Neural cell (in vitro differentiated cells): Measurements from ENCODE around the gene C1orf185. TPM values are rescaled to one million over a fixed set of nuclear protein-coding genes. Genes with fewer than 3 reads are reported as not detected.

Source experiments
- H2AFZ ChIP-seq: fragments of 200-600, 300-800 bp; sonication (generic), shearing (Covaris generic); 2 replicates; pipeline ENCODE4 v1.6.0; 2014; ENCODE audit warnings: low read depth, mild to moderate bottlenecking, antibody characterized with exemption, low read length, moderate library complexity
- H3F3A ChIP-seq: fragments of 200-600 bp; shearing (Covaris generic); 2 replicates; pipeline ENCODE4 v1.6.1; 2016; ENCODE audit warnings: mild to moderate bottlenecking, moderate library complexity, mixed read lengths, antibody characterized with exemption, low read length; ENCODE audit not compliant: insufficient read depth, poor library complexity, severe bottlenecking
- H3K27ac ChIP-seq: fragments of 200-600, 300-800 bp; sonication (generic), shearing (Covaris generic); 2 replicates; pipeline ENCODE4 v1.5.1; 2014; ENCODE audit warnings: mild to moderate bottlenecking, low read length, moderate library complexity
- H3K27me3 ChIP-seq: fragments of 300-800, 200-600 bp; sonication (generic), shearing (Covaris generic); 2 replicates; pipeline ENCODE4 v1.6.0; 2014; ENCODE audit warnings: mild to moderate bottlenecking, low read depth, low read length, moderate library complexity; ENCODE audit not compliant: insufficient read depth
- H3K36me3 ChIP-seq: fragments of 300-800, 200-600 bp; sonication (generic), shearing (Covaris generic); 2 replicates; pipeline ENCODE4 v1.5.1; 2014; ENCODE audit warnings: mild to moderate bottlenecking, antibody characterized with exemption, low read length, moderate library complexity; ENCODE audit not compliant: insufficient read depth
- H3K4me2 ChIP-seq: fragments of 300-800, 200-600 bp; sonication (generic), shearing (Covaris generic); 2 replicates; pipeline ENCODE4 v1.6.0; 2014; ENCODE audit warnings: mild to moderate bottlenecking, low read length
- H3K4me3 ChIP-seq: fragments of 300-800, 200-600 bp; sonication (generic), shearing (Covaris generic); 2 replicates; pipeline ENCODE4 v1.5.1; 2014; ENCODE audit warnings: mild to moderate bottlenecking, low read length, moderate library complexity
- H3K79me2 ChIP-seq: fragments of 200-600 bp; shearing (Covaris generic); replicated peaks from 2 replicates; pipeline ENCODE4 v1.6.0; 2014; ENCODE audit warnings: mild to moderate bottlenecking, low read length, moderate library complexity; ENCODE audit not compliant: insufficient read depth
- H3K9ac ChIP-seq: fragments of 300-800, 200-600 bp; sonication (generic), shearing (Covaris generic); 2 replicates; pipeline ENCODE4 v1.6.1; 2016; ENCODE audit warnings: mild to moderate bottlenecking, low read length, mixed read lengths
- H3K9me2 ChIP-seq: fragments of 200-600 bp; shearing (Covaris generic); 2 replicates; pipeline ENCODE4 v1.6.1; 2016; ENCODE audit warnings: mild to moderate bottlenecking, low read length, mixed read lengths; ENCODE audit not compliant: insufficient read depth
- H3K9me3 ChIP-seq: fragments of 200-600, 300-800 bp; sonication (generic), shearing (Covaris generic); 2 replicates; pipeline ENCODE4 v1.6.1; 2016; ENCODE audit warnings: mild to moderate bottlenecking, mixed run types, low read length, moderate library complexity, mixed read lengths
- H4K20me1 ChIP-seq: fragments of 200-600 bp; shearing (Covaris generic); 2 replicates; pipeline ENCODE4 v1.6.1; 2016; ENCODE audit warnings: mild to moderate bottlenecking, mixed run types; ENCODE audit not compliant: insufficient read depth
- CTCF ChIP-seq: fragments of 450-650 bp; IDR thresholded peaks from 2 replicates; pipeline ENCODE4 v1.5.1; 2014; ENCODE audit warnings: antibody characterized with exemption, mild to moderate bottlenecking, moderate library complexity; ENCODE audit not compliant: poor library complexity, severe bottlenecking
- EP300 ChIP-seq: fragments of 450-650 bp; conservative IDR thresholded peaks from 2 replicates; pipeline ENCODE4 v1.6.1; 2014; ENCODE audit warnings: antibody characterized with exemption, mild to moderate bottlenecking, moderate library complexity; ENCODE audit not compliant: poor library complexity, severe bottlenecking
- EZH2 ChIP-seq: fragments of 200-600, 300-800 bp; shearing (Covaris generic), sonication (generic); IDR thresholded peaks from 2 replicates; pipeline ENCODE4 v1.6.1; 2014; ENCODE audit warnings: antibody characterized with exemption, low read length, borderline replicate concordance, mild to moderate bottlenecking; ENCODE audit not compliant: insufficient read depth, poor library complexity, severe bottlenecking
- MXI1 ChIP-seq: fragments of 450-650 bp; conservative IDR thresholded peaks from 2 replicates; pipeline ENCODE4 v1.6.1; 2014; ENCODE audit warnings: antibody characterized with exemption, mild to moderate bottlenecking; ENCODE audit not compliant: poor library complexity, severe bottlenecking
- POLR2AphosphoS5 ChIP-seq: IDR thresholded peaks from 2 replicates; pipeline ENCODE4 v1.6.1; 2012
- RAD21 ChIP-seq: fragments of 450-650 bp; conservative IDR thresholded peaks from 2 replicates; pipeline ENCODE4 v1.6.1; 2014; ENCODE audit warnings: antibody characterized with exemption, mild to moderate bottlenecking, moderate library complexity
- REST ChIP-seq: IDR thresholded peaks from 2 replicates; pipeline ENCODE4 v1.6.1; 2012; ENCODE audit warnings: borderline replicate concordance
- SMC3 ChIP-seq: fragments of 450-650 bp; conservative IDR thresholded peaks from 2 replicates; pipeline ENCODE4 v1.6.1; 2014; ENCODE audit warnings: antibody characterized with exemption, mild to moderate bottlenecking, moderate library complexity; ENCODE audit not compliant: poor library complexity
- TAF1 ChIP-seq: IDR thresholded peaks from 2 replicates; pipeline ENCODE4 v1.6.1; 2012; ENCODE audit warnings: low read depth
- polyA plus RNA-seq: library from polyadenylated mRNA; depleted of rRNA; stranded (reverse); fragments of >200 nt; gene quantifications from 2 replicates; pipeline ENCODE4 v1.2.3, GENCODE V29; 2014

The C1orf185 gene
- polyA plus RNA-seq, 1 donor from 2014 or later: not detected

DNA sequence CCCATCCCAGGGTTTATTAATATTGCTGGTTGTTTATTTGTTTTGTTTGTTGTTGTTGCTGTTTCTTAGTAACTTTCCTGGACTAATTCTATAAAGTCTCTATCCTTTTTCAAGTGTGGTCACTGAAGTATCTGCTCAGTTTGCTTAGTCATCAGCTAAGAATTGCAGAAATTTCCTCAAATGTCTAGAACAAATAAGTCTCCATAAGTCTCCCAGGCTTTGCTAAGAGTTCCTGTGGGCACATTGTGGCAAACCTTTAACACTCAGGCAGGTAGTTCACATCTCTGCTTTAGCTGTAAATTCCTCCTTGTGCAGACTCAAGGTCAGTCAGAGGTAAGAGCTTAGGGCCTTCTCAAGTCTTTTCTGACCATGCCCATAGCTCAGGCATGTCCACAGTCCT lies 38.9 kb upstream of the C1orf185 start:
- H3K9me3 ChIP-seq: no peaks in the 10 kb centered on the region
- H3K27me3 ChIP-seq: no peaks in the 10 kb centered on the region
- H3F3A ChIP-seq: no peaks in the 10 kb centered on the region
- no peak overlapping the region for H3K4me3 ChIP-seq
- no peaks in the 10 kb centered on the region for H3K79me2 ChIP-seq
- no peaks in the 10 kb centered on the region for H3K9me2 ChIP-seq
- H3K36me3 ChIP-seq: no peaks in the 10 kb centered on the region
- H3K4me2 ChIP-seq: no peak overlapping the region
- no peaks in the 10 kb centered on the region for H4K20me1 ChIP-seq
- no peak overlapping the region for H2AFZ ChIP-seq
- H3K9ac ChIP-seq: no peak overlapping the region
- H3K27ac ChIP-seq: no peak overlapping the region
- TF ChIP-seq POLR2AphosphoS5 (no peak), CTCF (no peak), EZH2 (no peak), EP300 (no peak), SMC3 (no peak), TAF1 (no peak), MXI1 (no peak)

DNA sequence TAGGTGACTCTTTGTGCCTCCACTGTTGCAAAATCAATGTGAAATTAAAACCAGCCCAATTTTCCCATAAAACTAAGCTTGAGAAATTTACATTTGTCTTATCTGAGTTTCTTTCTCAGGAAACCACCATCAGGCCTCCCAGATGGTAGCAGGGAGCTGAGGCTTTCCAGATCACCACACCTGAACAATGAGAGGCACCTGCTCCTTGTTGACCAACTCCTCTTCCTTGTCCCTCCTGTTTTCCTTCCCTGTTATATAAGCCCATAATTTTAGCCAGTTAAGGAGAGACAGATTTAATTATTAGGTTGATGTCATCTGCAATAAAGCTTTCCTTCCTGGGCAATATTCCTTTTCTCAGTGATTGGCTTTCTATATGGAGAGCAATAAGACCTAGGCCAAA lies 32.0 kb upstream of the C1orf185 start:
- Histone ChIP-seq H3F3A (no peaks in the 10 kb centered on the region), H3K9ac (no peak overlapping the region), H4K20me1 (no peaks in the 10 kb centered on the region), H3K79me2 (no peaks in the 10 kb centered on the region), H3K36me3 (no peaks in the 10 kb centered on the region), H3K27me3 (no peaks in the 10 kb centered on the region), H2AFZ (no peak overlapping the region), H3K4me3 (no peak overlapping the region), H3K9me3 (no peaks in the 10 kb centered on the region), H3K9me2 (no peaks in the 10 kb centered on the region), H3K27ac (no peak overlapping the region), H3K4me2 (no peak overlapping the region)
- no peak for TF ChIP-seq REST
- TF ChIP-seq EP300: no peak
- TF ChIP-seq CTCF: no peak
- TF ChIP-seq EZH2: no peak
- no peak for TF ChIP-seq RAD21
- TF ChIP-seq SMC3: no peak
- no peak for TF ChIP-seq POLR2AphosphoS5
- TF ChIP-seq TAF1: no peak
- TF ChIP-seq MXI1: no peak
